Gastrocnemius medialis (tissue), 4 donors: ENCODE measurements around the gene CCDC88A. TPM values are rescaled to one million over a fixed set of nuclear protein-coding genes. Genes with fewer than 3 reads are reported as not detected.

Experiments
- ATAC-seq, 2 donors: fragments of 150-250 bp; one replicate each; pipeline ENCODE4 v1.9.1; 2016
- DNase-seq, 2 donors: peaks; one replicate each; pipeline ENCODE4 v3.0.0-alpha.2; 2019
- H3K27ac ChIP-seq, 4 donors: fragments of 200-600 bp; sonication (generic); 1 replicate in 1 of 4; 2 replicates in 3 of 4; pipeline ENCODE4 v1.5.1; 2016 to 2018; ENCODE audit warnings: mild to moderate bottlenecking in 2 of 4, moderate library complexity in 1 of 4
- H3K27me3 ChIP-seq, 3 donors: fragments of 200-600 bp; sonication (generic) in 2 of 3; 1 replicate in 1 of 3; 2 replicates in 2 of 3; pipeline versions ENCODE4 v1.5.1 to v1.6.0; 2016 to 2019; ENCODE audit warnings: mild to moderate bottlenecking in 1 of 3, moderate library complexity in 1 of 3
- H3K36me3 ChIP-seq, 2 donors: fragments of 200-600 bp; sonication (generic) in 1 of 2; one replicate each; pipeline ENCODE4 v1.5.1; 2017 to 2018
- H3K4me1 ChIP-seq, 2 donors: fragments of 200-600 bp; sonication (generic) in 1 of 2; one replicate each; pipeline ENCODE4 v1.5.1; 2016 to 2017; ENCODE audit warnings: mild to moderate bottlenecking in 2 of 2
- H3K4me3 ChIP-seq, 4 donors: fragments of 200-600 bp; sonication (generic) in 3 of 4; 1 replicate in 1 of 4; 2 replicates in 3 of 4; pipeline ENCODE4 v1.5.1; 2016 to 2019; ENCODE audit warnings: mild to moderate bottlenecking in 2 of 4
- H3K9me3 ChIP-seq, 3 donors: fragments of 200-600 bp; sonication (generic) in 2 of 3; 1 replicate in 1 of 3; 2 replicates in 2 of 3; pipeline ENCODE4 v1.5.1; 2016 to 2019
- CTCF ChIP-seq, 5 experiments: fragments of 450-650 bp in 3 of 5; fragments of 200-600 bp in 2 of 5; sonication (generic) in 2 of 5; IDR thresholded peaks in 4 of 5; conservative IDR thresholded peaks in 1 of 5; 1 replicate in 4 of 5; 2 replicates in 1 of 5; pipeline ENCODE4 v1.5.1; 2016 to 2019; ENCODE audit warnings: antibody characterized with exemption in 5 of 5, mild to moderate bottlenecking in 3 of 5, moderate library complexity in 3 of 5
- POLR2A ChIP-seq, 2 donors: fragments of 450-650 bp; IDR thresholded peaks; one replicate each; pipeline ENCODE4 v1.6.1; 2017; ENCODE audit warnings: antibody characterized with exemption in 2 of 2, mild to moderate bottlenecking in 2 of 2, moderate library complexity in 2 of 2
- in situ Hi-C, 4 donors: fragments of 200-750 bp; cut with MboI; loops; one replicate each; pipeline versions ENCODE4 v1.15.0 to v1.8.0; 2017; ENCODE audit warnings: low sequenced_read_pairs in 4 of 4
- intact Hi-C: fragments of 100-400 bp; cut with DNase I; formaldehyde crosslinking; loops from one replicate; pipeline ENCODE4 v1.15.1; 2023; ENCODE audit warnings: low total_unique reads
- total RNA-seq, 4 donors: library from RNA; depleted of rRNA; stranded (reverse); fragments of >200 nt; gene quantifications; one replicate each; pipeline versions ENCODE4 v1.1.0 to v1.2.3, GENCODE V29; 2016

The CCDC88A gene
- total RNA-seq, result 10 to 100 TPM; 12.9 to 28.7 (median 19.4) TPM

DNA sequence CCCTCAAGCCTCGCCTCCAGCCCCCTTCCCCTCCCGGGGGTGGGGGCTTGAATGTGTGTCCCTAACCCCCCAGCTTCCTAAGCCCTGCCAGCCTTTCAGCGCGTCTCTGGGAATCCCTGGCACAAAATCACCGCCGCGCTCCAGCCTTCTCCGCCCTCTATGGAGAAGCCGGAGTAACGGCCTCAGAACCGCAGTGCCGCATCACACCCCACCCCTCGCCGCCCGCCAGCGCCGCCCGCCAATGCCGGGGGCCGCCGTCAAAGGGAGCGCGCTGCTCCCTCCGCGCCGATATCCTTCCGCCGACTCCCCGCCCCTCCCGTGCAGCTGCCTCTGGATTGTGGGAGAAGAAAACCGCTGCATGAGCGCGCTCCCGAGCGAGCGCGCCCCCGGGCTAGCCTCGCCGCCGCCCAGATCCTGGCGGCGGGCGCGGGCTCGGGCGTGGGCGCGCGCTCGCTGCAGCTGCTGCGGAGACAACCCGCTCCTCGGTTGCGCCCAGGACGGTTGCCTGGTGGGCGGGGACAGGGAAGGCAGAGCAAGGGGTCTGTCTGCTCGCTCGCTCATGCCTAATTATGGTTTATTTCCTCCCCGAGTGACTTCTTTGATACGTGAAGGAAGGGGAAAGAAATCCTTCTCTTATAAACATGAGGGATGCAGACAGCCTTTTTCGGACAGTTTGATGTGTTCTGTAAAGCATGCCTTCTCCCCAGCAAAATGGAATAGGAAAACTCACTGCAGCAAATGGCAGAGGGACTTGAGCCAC lies at the start of gene CCDC88A:
Gene CCDC88A (minus strand): TSS at position 178 of the 760 bp plus-strand sequence. CDS start 777 bp downstream, outside the sequence.
- TF ChIP-seq POLR2A (IDR thresholded peaks at IDR 0.05), result peak; percentile 69 to 76
- TF ChIP-seq CTCF (IDR thresholded peaks at IDR 0.05 in 4 of 5, conservative IDR thresholded peaks at IDR 0.05 in 1 of 5), result peak; percentile 31 to 41 (median 35)
- Histone ChIP-seq H3K36me3 (no peaks in the 10 kb centered on the region), H3K9me3 (no peaks in the 10 kb centered on the region), H3K27me3 (no peaks in the 10 kb centered on the region), H3K27ac (peak within 1 kb of the TSS; percentile 89 to 94 (median 91)), H3K4me1 (peaks cover 23 to 27% of the 10 kb centered on the region in 2 donors), H3K4me3 (peak within 1 kb of the TSS; percentile 91 to 99 (median 96))
- DNase-seq (peak; percentile 90 to 95), ATAC-seq (peak; percentile 88 to 92)
- intact Hi-C loops (loop anchor here (2.0 to 5.0 kb wide), 6 partner anchors 55 to 197 kb away; partner anchors contain the start of genes CFAP36, CLHC1, MTIF2 and PPP4R3B), in situ Hi-C loops (loop anchor here in 1 of 4 donors (25.0 kb wide), 1 partner anchor 383 kb away; no protein-coding TSS in a partner anchor)

DNA sequence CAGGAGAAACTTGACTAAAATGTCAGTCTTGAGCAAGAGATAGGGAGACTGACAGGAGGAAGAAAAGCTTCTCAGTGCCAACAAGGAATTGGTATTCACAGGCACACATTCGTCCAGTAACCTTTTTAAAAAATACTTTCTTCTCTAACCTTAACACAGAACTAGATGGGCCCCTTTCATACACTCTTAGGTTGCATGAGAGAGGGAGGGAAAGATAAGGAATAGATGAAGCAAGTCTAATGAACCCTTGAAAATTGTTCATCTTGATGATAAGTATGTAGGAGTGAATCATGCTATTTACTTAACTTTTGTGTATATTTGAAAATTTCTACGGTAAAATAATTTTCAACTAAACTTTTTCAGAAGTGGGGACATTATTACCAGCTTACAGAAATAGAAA lies 42.0 kb upstream of the CCDC88A start:
- Histone ChIP-seq H3K27me3 (no peaks in the 10 kb centered on the region), H3K27ac (no peak overlapping the region), H3K4me1 (no peaks in the 10 kb centered on the region), H3K36me3 (no peaks in the 10 kb centered on the region), H3K4me3 (no peak overlapping the region), H3K9me3 (no peaks in the 10 kb centered on the region)
- in situ Hi-C loops (no loop called here), intact Hi-C loops (no loop called here)
- DNase-seq, result no peak
- ATAC-seq, result no peak
- no peak for TF ChIP-seq POLR2A (IDR thresholded peaks at IDR 0.05)
- TF ChIP-seq CTCF (IDR thresholded peaks at IDR 0.05 in 4 of 5, conservative IDR thresholded peaks at IDR 0.05 in 1 of 5), result no peak

DNA sequence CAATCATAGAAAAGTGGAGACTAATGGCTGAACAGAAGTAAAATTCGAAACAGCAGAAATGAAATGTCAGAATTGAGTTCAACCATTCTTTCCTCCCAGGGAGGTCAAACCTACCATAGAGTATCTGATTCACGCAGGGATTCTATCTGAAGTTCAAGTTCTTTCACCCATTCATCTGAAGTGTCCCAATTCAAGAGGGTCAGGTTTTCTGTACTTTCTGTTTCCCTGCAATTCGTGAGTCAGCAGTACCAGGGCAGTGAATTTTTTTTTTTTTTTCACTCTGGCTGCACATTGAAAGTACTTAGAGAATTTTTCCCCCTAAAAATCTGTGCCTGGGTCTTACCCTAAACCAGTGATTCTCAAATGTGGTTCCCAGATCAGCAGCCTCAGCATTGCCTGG lies 40.9 kb upstream of the CCDC88A start:
- no peaks in the 10 kb centered on the region for H3K9me3 ChIP-seq
- no peak overlapping the region for H3K4me3 ChIP-seq
- DNase-seq (no peak), ATAC-seq (no peak)
- H3K27me3 ChIP-seq, result no peaks in the 10 kb centered on the region
- H3K36me3 ChIP-seq, result no peaks in the 10 kb centered on the region
- H3K4me1 ChIP-seq, result no peaks in the 10 kb centered on the region
- no peak overlapping the region for H3K27ac ChIP-seq
- in situ Hi-C loops (no loop called here), intact Hi-C loops (no loop called here)
- TF ChIP-seq POLR2A (IDR thresholded peaks at IDR 0.05), result no peak

DNA sequence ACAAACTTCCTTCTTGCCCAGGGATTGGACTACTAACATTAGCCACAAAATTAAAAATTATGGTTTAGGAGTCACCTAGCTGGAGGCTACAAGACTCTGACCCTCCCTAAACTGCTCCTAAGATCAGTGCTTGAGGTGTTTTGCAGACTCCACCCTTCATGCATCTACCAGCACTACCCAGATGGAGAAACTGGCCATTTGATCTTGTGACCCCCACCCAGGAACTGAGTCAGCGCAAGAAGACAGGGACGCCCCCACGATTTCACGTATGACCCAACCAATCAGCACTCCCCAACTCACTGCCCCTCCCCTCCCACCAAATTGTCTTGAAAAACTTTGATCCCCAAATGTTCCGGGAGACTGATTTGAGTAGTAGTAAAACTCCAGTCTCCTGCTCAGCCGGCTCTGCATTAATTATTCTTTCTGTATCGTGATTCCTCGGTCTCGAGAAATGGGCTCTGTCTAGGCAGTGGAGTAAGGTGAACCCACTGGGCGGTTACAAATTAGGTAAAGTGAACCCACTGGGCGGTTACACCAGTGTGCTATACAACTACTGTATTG lies 40.1 kb upstream of the CCDC88A start:
- TF ChIP-seq POLR2A (IDR thresholded peaks at IDR 0.05), result no peak
- TF ChIP-seq CTCF (IDR thresholded peaks at IDR 0.05 in 4 of 5, conservative IDR thresholded peaks at IDR 0.05 in 1 of 5), result no peak
- DNase-seq (no peak), ATAC-seq (no peak)
- Histone ChIP-seq H3K9me3 (no peaks in the 10 kb centered on the region), H3K4me1 (no peaks in the 10 kb centered on the region), H3K36me3 (no peaks in the 10 kb centered on the region), H3K4me3 (no peak overlapping the region), H3K27ac (no peak overlapping the region), H3K27me3 (no peaks in the 10 kb centered on the region)
- intact Hi-C loops (no loop called here), in situ Hi-C loops (no loop called here)

DNA sequence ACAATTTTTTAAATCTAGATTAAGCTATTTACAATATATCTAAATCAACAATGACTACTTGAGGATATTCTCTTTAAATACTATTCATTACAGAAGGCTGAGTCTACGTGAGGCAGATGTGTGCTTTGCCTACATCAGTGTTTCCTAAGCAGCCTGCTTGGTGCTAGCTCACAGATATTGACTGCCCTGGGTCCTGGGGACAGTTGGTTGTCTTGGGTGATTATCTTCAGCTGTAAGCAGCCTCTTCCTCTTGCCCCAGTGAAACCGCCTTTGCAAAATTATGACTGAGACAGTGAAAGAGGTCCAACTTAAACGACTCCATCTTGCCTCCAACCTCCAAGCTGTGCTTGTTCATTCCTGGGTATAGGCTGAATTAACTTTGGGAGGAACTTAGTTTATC lies 39.6 kb upstream of the CCDC88A start:
- no peaks in the 10 kb centered on the region for H3K4me1 ChIP-seq
- no peaks in the 10 kb centered on the region for H3K27me3 ChIP-seq
- ATAC-seq (no peak), DNase-seq (no peak)
- no peak overlapping the region for H3K27ac ChIP-seq
- intact Hi-C loops (no loop called here), in situ Hi-C loops (no loop called here)
- TF ChIP-seq CTCF (IDR thresholded peaks at IDR 0.05 in 4 of 5, conservative IDR thresholded peaks at IDR 0.05 in 1 of 5) (no peak), POLR2A (IDR thresholded peaks at IDR 0.05) (no peak)
- no peak overlapping the region for H3K4me3 ChIP-seq
- H3K9me3 ChIP-seq, result no peaks in the 10 kb centered on the region
- H3K36me3 ChIP-seq, result no peaks in the 10 kb centered on the region
